Endometrial microvascular endothelial cells (primary cell): ENCODE data around the gene DST. TPM values are rescaled to one million over a fixed set of nuclear protein-coding genes. Genes with fewer than 3 reads are reported as not detected.
"Not testable (repeated sequence)": the region's sequence is repeated elsewhere in the genome, so short reads cannot be mapped to it uniquely, and the experiment has no call there.

Experiments
- in situ Hi-C: cut with HindIII; loops from 2 replicates; pipeline ENCODE4 v1.10.0; 2017; ENCODE audit warnings: low sequenced_read_pairs, low pct_unique_long_range_greater_than_20kb; ENCODE audit errors: inconsistent ontology term
- total RNA-seq: library from RNA; depleted of rRNA; stranded (reverse); fragments of >200 nt; gene quantifications from one replicate; pipeline ENCODE4 v1.2.3, GENCODE V29; 2015; ENCODE audit errors: inconsistent ontology term

The DST gene
- total RNA-seq, 1 donor from 2014 or later = 119 TPM

- in situ Hi-C loops = no loop called here
Observed at GRCh38 chr6:56582236-56582635, 60.5 kb downstream of the DST start.

DNA sequence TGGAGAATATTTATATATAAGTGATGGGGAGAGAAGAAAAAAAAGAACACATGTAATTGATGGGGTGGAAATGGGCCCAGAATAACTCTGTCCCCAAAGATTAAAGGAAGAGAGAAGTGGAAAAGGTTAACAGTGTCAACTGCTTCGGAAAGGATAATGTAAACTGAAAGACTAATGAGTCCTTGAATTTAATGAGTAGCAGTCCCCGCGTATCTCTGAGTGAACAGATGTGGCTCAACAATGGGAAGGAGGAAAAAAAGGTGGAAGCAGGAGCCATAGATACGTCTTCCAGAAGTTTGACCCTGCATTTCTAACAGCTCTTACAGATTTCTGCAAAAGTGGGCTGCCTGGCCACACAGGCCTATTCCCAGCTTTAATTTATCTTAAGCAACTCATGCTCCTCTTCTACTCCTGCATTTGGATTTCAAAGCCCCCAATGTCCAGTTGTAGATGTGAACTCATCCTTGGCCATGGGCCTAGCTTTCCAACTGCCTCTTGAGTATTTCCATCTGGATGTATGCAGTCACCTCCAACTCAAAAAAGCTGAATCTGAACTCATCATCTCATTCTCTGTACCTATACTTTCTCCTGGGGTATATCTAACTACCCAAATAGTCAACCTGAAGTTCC lies 61.3 kb downstream of the DST start:
- in situ Hi-C loops = no loop called here

DNA sequence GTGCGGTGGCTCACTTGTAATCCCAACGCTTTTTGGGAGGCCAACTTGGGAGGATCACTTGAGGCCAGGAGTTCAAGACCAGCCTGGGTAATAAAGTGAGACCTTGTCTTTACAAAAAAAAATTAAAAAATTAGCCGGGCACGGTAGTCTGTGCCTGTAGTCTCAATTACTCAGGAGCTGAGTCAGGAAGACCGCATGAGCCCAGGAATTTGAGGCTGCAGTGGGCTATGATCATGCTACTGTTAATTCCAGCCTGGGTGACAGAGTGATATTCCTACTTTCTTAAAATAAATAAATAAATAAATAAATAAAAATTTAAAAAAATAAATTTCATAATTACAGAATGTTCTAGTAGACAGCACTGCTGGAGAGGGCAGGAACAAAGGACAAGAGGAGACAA lies 62.4 kb downstream of the DST start:
- in situ Hi-C loops = no loop called here

DNA sequence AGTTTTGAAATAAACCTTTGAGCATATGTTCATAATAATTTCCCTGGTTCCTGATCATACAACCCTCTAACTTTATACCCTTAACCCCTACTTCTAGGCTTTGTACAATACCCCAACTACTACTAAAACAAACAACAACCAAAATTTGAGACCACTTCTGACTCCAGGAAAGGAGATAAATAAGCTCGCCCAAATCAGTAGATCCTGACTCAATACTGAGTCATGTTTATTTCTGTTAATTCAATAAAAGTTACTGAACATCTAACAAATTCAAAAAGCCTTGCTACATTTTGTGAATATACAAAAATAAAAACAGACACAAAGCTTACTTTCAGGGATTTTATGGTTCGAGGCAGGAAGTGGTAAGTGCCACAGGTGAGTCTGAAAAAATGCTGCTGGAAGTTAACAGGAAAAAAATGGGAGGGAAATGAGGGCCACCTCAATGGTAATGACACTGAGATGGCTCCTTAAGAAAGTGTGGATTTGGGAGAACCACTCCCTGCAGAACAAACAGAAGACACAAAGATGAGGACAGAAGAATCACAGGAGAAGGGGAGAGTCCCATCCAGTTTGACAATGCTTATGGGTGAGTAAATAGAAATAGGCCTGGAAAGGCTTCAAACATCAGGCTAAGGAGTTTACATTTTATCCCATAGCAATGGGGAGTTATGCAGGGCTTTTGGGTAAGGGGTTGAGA lies 63.4 kb downstream of the DST start:
- in situ Hi-C loops = no loop called here

- in situ Hi-C loops = no loop called here
Observed at GRCh38 chr6:56575736-56576135, 67.0 kb downstream of the DST start.

- in situ Hi-C loops = no loop called here
Observed at GRCh38 chr6:56574292-56574691, 68.4 kb downstream of the DST start.

DNA sequence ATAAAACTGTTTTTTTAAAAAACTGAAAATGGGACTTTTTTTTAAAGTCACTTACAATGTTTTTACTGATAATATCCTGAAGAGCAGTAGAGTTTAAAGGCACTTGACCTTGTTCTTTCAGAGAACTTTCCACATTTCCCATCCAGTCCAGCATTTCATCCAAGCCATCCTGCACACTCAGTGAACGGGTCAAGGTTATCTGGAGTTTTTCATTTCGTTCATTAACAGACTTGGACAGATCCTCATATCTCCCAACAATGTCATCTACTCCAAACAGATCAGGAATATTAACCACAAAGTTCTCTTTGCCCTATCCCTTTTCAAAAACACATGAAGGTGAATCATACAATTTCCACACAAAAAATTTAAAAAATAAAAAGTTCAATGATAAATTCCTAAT lies 69.1 kb downstream of the DST start:
- in situ Hi-C loops = no loop called here

DNA sequence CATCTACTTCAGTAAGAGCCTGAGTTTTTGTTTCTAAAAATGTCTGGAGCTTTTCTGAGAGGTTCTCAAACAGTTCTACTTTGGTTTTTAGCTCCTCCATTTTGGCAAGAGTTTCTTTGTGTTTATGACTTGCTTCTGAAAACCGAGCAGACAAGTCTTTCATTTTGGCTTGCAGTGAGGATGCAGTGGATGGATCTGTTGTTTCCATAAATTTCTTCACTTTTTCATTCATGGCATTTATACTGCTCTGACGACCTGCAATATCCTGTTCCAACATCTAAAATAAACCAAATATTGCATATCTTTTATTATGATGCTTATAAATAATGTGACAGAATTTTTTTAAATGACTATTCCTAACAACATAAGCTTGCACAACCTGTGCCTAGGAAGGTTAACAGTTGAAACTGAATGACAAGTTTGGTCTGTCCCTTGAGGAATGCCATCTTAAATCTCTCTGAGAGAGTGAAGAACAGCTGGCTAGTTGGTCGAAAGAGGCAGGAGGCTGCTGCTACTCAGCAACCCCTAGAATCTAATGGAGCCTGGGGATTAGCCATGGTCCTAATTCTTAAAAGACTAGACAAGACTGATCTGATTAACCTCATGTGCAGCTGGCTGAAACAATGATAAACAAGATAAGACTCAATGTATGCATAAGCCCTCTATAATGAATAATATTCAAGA lies 69.8 kb downstream of the DST start:
- in situ Hi-C loops = no loop called here

DNA sequence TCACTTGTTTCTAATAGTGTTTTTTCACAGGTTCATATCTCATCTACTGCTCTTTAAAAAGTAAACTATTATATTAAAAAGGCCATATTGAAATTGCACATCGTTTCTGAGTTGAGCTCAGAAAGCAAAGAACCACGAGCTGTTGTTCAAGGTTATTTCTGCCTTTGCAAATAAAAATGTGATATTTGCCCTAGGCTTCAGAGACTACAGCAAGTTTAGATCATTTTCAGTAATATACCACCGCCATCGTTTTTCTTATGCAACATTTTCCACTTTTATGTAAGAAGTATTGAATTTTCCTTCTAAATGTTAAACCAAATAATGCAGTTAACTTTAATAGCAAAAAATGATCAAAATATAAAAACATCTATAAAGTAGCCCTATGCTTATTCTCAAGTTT lies 71.1 kb downstream of the DST start:
- in situ Hi-C loops = no loop called here

DNA sequence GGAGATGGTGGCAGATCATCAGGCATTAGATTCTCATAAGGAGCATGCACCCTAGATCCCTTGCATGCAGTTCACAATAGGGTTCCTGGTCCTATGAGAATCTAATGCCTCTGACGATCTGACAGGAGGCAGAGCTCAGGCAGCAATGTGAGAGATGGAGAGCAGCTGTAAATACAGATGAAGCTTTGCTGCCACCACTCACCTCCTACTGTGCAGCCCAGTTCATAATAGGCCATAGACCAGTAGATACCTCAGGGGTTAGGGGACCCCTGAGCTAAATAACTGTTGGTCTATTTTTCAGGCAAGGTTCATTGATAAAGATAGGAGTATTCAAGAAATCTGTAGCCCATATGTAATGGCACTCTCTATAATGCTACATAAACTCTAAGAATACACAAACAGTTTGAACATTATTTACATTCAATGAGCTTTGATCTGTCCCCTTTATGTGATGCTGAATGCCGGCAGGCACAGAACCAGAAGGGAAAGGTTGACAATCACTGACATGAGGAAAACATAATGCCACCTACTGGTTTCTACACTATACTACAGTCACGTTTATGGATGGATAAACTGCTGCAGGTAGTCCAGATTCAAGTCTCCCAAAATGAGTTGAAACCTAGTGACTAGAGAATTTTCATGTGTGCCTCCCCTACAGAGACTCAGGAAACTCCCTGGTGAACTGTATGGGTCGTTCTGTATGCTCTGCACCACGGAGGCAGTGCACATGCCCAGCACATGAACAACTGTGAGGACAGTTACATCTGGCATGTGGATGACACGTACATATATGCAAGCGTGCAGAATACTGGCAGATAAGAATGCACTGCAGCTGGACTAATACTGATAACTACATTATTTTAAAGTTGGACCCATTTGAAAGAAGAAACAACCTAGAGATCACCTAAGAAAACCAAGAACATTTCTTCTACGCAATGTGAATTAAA lies 72.0 kb downstream of the DST start:
- in situ Hi-C loops = no loop called here

GRCh38 chr6:56567501-56567900 lies 75.2 kb downstream of the DST start:
- in situ Hi-C loops = no loop called here

DNA sequence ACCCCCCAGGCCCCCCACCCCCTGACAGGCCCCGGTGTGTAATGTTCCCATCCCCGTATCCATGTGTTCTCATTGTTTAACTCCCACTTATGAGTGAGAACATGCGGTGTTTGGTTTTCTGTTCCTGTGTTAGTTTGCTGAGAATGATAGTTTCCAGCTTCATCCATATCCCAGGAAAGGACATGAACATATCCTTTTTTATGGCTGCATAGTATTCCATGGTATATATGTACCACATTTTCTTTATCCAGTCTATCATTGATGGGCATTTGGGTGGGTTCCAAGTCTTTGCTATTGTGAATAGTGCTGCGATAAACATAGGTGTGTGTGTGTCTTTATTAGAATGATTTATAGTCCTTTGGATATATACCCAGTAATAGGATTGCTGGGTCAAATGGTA lies 80.0 kb downstream of the DST start:
- in situ Hi-C loops = not testable (repeated sequence)

- in situ Hi-C loops = no loop called here
Observed at GRCh38 chr6:56556751-56557540, 85.7 kb downstream of the DST start.

- in situ Hi-C loops = no loop called here
Observed at GRCh38 chr6:56555438-56555872, 87.2 kb downstream of the DST start.

DNA sequence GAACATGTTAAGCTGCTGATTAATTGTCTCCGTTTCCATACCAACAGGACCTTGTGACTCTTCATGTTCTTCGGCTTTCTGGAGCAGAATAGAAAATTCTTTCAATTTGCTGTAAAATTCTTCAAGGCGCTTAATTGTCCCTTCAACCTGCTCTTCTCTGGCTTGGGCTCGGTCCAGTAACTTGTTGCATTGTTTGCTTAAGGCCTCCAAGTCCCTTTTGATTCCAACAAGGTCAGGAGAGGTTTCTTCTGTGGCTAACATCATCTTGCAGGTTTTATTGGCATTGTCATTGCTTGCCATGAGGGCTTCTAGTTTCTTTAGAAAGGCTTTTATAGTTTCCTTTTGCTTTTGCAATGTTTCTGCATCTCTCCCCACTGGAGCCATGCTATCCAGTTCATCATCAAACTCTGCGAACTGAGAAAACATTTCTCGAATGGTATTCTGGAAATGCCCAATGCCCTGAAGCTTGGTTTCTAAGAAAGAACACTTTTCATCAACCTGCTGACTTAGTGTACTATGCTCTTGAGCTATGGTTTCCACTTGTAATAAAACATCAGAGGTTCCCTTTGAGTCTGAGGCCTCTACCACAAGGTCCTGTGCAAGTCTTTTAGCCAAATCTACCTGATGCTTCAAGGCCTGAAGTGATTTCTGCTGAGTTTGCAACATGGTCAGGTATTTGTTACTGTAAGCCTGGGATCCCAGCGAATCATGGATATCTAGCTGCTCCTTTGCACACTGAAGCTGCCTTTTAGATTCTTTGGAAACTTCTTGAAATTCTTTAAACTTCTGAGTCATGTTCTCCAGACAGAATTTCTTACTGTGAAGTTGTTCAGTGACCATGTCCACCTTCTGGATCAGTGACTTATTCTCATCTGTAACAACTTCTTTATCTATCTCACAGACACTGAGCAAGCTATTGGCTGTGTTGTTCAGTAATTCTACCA lies 90.2 kb downstream of the DST start:
- in situ Hi-C loops = no loop called here

DNA sequence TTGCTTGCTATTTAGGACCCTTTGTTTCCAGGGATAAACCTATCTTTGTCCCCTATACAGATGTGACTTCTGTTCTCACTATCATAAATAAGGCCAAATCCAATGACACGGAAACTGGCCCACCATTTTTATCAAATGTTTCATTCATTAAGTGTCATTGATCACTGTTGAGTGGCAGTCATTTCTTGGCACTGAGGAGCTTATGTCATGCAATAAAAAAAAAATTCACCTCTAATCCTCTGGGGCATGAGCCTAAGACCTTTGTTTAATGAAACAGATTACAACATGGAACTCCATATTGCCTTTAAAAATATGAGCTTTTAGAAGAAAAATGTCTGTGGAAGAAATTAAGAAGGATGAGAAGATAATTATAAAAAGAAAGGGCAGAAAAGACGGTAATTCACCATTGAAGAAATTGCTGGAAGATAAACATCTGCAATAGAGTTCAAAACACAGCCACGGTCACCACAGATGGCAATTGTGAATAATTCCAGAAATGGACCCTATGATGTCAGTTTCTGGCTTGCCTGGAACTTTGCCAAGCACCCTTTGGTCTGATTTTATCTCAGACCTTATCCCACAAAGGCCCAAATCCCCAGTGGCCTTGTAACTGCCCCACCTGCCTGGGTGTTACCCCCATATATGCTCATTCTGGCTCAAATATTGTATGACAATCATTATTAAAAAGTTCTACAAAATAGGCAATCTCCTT lies 91.1 kb downstream of the DST start:
- in situ Hi-C loops = no loop called here

GRCh38 chr6:56550301-56550700 lies 92.4 kb downstream of the DST start:
- in situ Hi-C loops = no loop called here
